MCF 10A (cell line): ENCODE results near the gene ERVV-1. TPM values are rescaled to one million over a fixed set of nuclear protein-coding genes. Genes with fewer than 3 reads are reported as not detected.

Experiments
- BruUV-seq: library from RNA; stranded (reverse); fragments of 400-500 nt; replicated peaks from 2 replicates; lab custom pipeline; 2021; lab: Mats Ljungman, UMichigan
- CTCF ChIA-PET: fragments of 300-600 bp; sonication (Branson Sonifier 250); formaldehyde crosslinking; extraction: SDS; loops from one replicate; lab custom pipeline; 2021; ENCODE audit warnings: antibody characterized with exemption, inconsistent platforms; lab: Yijun Ruan, JAX
- POLR2A ChIA-PET: fragments of 300-600, 350-650 bp; sonication (Branson Sonifier 250); formaldehyde crosslinking; extraction: SDS; loops from one replicate; lab custom pipeline; 2020; ENCODE audit warnings: antibody characterized with exemption, inconsistent platforms; lab: Yijun Ruan, JAX
- DNase-seq: peaks from one replicate; pipeline ENCODE4 v3.0.0-alpha.2; 2018; ENCODE audit not compliant: unreplicated experiment
- H3K27ac Mint-ChIP-seq: one replicate; pipeline ENCODE4 v1.8.0; 2022; ENCODE audit warnings: mild to moderate bottlenecking, low read depth, mixed read lengths; ENCODE audit not compliant: unreplicated experiment
- H3K27me3 Mint-ChIP-seq: one replicate; pipeline ENCODE4 v1.8.0; 2022; ENCODE audit warnings: mixed read lengths; ENCODE audit not compliant: insufficient read depth, unreplicated experiment
- H3K36me3 Mint-ChIP-seq: one replicate; pipeline ENCODE4 v1.8.0; 2022; ENCODE audit warnings: mild to moderate bottlenecking, moderate library complexity, mixed read lengths; ENCODE audit not compliant: insufficient read depth, unreplicated experiment
- H3K4me1 Mint-ChIP-seq: one replicate; pipeline ENCODE4 v1.8.0; 2022; ENCODE audit warnings: mixed read lengths; ENCODE audit not compliant: insufficient read depth, unreplicated experiment
- H3K4me3 Mint-ChIP-seq: one replicate; pipeline ENCODE4 v1.8.0; 2022; ENCODE audit warnings: mild to moderate bottlenecking, moderate library complexity, mixed read lengths; ENCODE audit not compliant: unreplicated experiment
- H3K9me3 Mint-ChIP-seq: one replicate; pipeline ENCODE4 v1.8.0; 2022; ENCODE audit warnings: mixed read lengths; ENCODE audit not compliant: unreplicated experiment
- intact Hi-C: fragments of 100-400 bp; cut with micrococcal nuclease; formaldehyde crosslinking; loops from 2 replicates; pipeline ENCODE4 v1.14.1; 2022
- total RNA-seq: library from RNA; stranded (reverse); gene quantifications from 2 replicates; pipeline ENCODE4 v1.2.3, GENCODE V29; 2022
- TF ChIP-seq, protein P1 (sequence below): fragments of 200-600 bp; IDR thresholded peaks from one replicate; pipeline ENCODE4 v1.8.0; 2022; ENCODE audit warnings: antibody characterized with exemption, mild to moderate bottlenecking; ENCODE audit not compliant: unreplicated experiment

Gene ERVV-1
- total RNA-seq, 1 experiment from 2014 or later = not detected

DNA sequence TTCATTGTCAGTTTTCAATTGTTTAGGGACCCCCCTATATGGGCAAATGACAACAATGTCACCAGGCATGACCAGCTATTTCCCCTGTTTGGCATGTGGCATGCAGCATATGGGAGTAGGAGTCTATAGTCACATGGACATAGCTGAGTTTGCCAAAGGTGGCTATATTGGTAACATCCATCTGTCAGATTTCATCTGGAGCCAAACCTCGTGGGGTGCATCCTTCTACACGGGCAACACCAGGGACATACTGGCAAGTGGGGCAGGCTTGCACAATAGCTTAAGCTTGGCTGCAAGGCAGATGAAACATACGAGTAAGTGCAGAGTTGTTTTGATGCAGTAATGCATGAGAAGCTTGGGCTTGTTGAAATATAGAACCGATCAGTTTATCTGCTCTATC is 26.5 kb upstream of the ERVV-1 start:
- H3K27ac Mint-ChIP-seq = no peak overlapping the region
- POLR2A ChIA-PET = interaction anchor here (1.3 kb wide), 1 partner anchor 10 kb away, joined by 3 read pairs; no protein-coding TSS in a partner anchor
- no peak for DNase-seq
- CTCF ChIA-PET = no interaction called here
- peaks cover 36% of the 10 kb centered on the region for H3K9me3 Mint-ChIP-seq
- no TSS peak for BruUV-seq
- no peaks in the 10 kb centered on the region for H3K36me3 Mint-ChIP-seq
- H3K4me3 Mint-ChIP-seq = no peak overlapping the region
- intact Hi-C loops = no loop called here
- H3K4me1 Mint-ChIP-seq = peaks cover 6% of the 10 kb centered on the region
- TF ChIP-seq, protein P1, sequence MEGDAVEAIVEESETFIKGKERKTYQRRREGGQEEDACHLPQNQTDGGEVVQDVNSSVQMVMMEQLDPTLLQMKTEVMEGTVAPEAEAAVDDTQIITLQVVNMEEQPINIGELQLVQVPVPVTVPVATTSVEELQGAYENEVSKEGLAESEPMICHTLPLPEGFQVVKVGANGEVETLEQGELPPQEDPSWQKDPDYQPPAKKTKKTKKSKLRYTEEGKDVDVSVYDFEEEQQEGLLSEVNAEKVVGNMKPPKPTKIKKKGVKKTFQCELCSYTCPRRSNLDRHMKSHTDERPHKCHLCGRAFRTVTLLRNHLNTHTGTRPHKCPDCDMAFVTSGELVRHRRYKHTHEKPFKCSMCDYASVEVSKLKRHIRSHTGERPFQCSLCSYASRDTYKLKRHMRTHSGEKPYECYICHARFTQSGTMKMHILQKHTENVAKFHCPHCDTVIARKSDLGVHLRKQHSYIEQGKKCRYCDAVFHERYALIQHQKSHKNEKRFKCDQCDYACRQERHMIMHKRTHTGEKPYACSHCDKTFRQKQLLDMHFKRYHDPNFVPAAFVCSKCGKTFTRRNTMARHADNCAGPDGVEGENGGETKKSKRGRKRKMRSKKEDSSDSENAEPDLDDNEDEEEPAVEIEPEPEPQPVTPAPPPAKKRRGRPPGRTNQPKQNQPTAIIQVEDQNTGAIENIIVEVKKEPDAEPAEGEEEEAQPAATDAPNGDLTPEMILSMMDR = no peak
- H3K27me3 Mint-ChIP-seq = no peaks in the 10 kb centered on the region

DNA sequence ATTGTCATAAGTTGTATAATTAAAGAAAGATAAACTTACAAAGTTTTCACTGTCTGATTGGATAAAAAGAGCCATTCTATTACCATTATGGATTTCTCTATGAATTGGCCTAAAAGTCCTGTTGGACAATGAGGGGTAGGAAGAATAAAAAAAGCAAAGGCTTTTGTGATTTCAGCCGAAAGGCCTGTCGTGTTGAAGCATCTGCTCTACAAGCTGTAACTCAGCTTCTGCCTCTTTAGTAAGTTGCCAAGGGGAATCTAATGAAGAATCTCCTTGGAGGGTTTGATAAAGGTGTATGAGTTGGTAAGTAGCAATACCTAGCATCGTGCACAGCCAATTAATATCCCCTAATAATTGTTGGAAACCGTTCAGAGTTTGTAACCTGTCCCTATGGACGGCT is 25.2 kb upstream of the ERVV-1 start:
- peaks cover 9% of the 10 kb centered on the region for H3K4me1 Mint-ChIP-seq
- TF ChIP-seq, protein P1 = no peak
- POLR2A ChIA-PET = interaction anchor here (1.3 kb wide), 1 partner anchor 12 kb away, joined by 3 read pairs; no protein-coding TSS in a partner anchor
- intact Hi-C loops = no loop called here
- H3K9me3 Mint-ChIP-seq = peaks cover 40% of the 10 kb centered on the region
- no peak for DNase-seq
- H3K27me3 Mint-ChIP-seq = no peaks in the 10 kb centered on the region
- CTCF ChIA-PET = interaction anchor here (0.8 kb wide), 1 partner anchor 797 kb away, joined by 3 read pairs; no protein-coding TSS in a partner anchor
- no peak overlapping the region for H3K4me3 Mint-ChIP-seq
- H3K27ac Mint-ChIP-seq = no peak overlapping the region
- no TSS peak for BruUV-seq
- H3K36me3 Mint-ChIP-seq = no peaks in the 10 kb centered on the region

DNA sequence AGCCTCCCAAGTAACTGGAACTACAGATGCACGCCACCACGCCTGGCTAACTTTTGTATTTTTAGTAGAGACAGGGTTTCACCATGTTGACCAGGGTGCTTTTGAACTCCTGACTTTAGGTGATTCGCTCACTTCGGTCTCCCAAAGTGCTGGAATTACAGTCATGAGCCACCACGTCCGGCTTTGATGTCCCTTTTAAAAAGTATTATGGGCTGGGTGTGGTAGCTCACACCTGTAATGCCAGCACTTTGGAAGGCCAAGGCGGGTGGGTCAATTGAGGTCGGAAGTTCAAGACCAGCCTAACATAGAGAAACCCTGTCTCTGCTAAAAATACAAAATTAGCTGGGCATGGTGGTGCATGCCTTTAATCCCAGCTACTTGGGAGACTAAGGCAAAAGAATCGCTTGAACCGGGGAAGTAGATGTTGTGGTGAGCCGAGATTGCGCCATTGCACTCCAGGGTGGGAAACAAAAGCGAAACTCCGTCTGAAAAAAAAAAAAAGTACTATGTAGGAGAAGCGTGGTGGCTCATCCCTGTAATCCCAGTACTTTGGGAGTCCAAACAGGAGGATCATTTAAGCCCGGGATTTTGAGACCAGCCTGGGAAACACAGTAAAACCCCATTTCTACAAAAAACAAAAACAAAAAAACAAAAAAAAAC is 22.8 kb upstream of the ERVV-1 start:
- TF ChIP-seq, protein P1 = no peak
- Mint-ChIP-seq H3K9me3 (peaks cover 31% of the 10 kb centered on the region), H3K4me3 (peak overlapping the region; percentile 14), H3K4me1 (peaks cover 9% of the 10 kb centered on the region), H3K27me3 (no peaks in the 10 kb centered on the region), H3K27ac (peak overlapping the region; percentile 27), H3K36me3 (no peaks in the 10 kb centered on the region)
- DNase-seq = peak; percentile 85
- ChIA-PET POLR2A (no interaction called here), CTCF (interaction anchor here (0.6 kb wide), 1 partner anchor 802 kb away, joined by 3 read pairs; no protein-coding TSS in a partner anchor)
- intact Hi-C loops = loop anchor here (2.0 kb wide), 1 partner anchor 68 kb away; the partner anchor contains the start of gene ZNF888
- BruUV-seq = no TSS peak

DNA sequence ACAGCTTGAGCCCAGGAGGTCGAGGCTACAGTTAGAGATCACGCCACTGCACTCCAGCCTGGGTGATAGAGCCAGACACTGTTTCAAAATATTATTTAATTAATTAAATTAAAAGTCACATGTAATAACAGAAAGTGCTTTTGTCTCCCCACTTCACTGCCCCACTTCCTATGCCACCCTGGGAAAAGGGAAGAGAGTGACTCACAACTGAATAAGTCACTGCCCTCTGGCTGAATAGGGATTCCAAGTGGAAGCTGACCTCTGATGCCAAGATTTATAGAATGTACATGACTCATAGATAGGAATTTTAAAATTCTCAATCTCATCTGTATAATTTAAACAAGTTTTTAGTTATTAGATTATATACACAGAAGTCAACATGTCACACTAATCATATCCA is 22.2 kb upstream of the ERVV-1 start:
- TF ChIP-seq, protein P1 = no peak
- Mint-ChIP-seq H3K27me3 (no peaks in the 10 kb centered on the region), H3K9me3 (peaks cover 30% of the 10 kb centered on the region), H3K4me1 (peaks cover 9% of the 10 kb centered on the region), H3K4me3 (peak overlapping the region; percentile 14), H3K27ac (peak overlapping the region; percentile 7), H3K36me3 (no peaks in the 10 kb centered on the region)
- CTCF ChIA-PET = interaction anchor here (0.6 kb wide), 1 partner anchor 801 kb away, joined by 3 read pairs; no protein-coding TSS in a partner anchor
- intact Hi-C loops = loop anchor here (2.0 kb wide), 1 partner anchor 69 kb away; the partner anchor contains the start of gene ZNF888
- POLR2A ChIA-PET = no interaction called here
- peak; percentile 94 for DNase-seq
- no TSS peak for BruUV-seq
